ENCODE results near the gene STC2.
"Not testable (repeated sequence)": the region's sequence is repeated elsewhere in the genome, so short reads cannot be mapped to it uniquely, and the experiment has no call there.

Gene STC2, protein sequence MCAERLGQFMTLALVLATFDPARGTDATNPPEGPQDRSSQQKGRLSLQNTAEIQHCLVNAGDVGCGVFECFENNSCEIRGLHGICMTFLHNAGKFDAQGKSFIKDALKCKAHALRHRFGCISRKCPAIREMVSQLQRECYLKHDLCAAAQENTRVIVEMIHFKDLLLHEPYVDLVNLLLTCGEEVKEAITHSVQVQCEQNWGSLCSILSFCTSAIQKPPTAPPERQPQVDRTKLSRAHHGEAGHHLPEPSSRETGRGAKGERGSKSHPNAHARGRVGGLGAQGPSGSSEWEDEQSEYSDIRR

DNA sequence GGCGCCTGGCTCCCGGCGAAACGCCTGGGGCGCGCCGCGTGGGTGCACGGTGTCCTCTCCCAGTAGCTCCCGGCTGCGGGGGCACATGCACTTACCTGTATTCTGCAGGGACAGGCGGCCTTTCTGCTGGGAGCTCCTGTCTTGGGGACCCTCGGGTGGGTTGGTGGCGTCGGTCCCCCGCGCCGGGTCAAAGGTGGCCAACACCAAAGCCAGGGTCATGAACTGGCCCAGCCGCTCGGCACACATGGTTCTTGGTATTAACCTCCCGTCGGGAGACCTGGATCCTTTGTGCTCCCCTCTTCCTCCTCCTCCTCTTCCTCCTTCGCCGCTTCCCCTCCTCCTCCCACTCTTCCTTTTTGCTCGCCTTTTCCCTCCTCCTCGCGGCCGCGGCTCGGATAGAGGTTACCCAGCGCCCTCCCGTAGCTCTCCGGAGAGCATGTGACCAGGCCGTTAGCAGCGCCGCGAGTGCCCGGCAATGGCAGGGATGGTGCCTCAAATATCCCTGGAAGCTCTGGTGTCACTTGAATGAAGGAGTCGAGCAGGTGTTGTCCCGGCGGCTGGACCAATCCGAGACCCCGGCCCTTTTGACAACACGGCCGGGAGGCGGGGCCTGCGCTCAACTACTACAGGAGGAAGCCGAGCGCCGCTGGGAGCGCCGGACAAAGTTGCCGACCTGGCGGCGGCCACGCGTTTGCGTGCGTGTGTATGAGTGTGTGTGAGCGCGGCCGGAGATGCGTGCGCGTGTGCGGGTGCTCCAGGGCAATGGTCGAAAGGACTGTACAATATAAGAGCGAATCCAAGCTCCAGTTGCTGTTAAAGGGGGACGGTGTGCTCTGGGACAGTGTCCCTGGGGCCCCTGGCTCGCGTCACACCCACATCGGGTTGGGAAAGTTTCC lies at the start of gene STC2:
STC2 (minus strand) TSS at position 467 of the 896 bp plus-strand sequence; CDS start at position 246, 221 bp downstream.
- Mint-ChIP-seq H3K4me3 (peak within 1 kb of the TSS; percentile 24), H3K36me3 (no peaks in the 10 kb centered on the region), H3K4me1 (peaks cover 10% of the 10 kb centered on the region), H3K27me3 (peaks cover 30% of the 10 kb centered on the region), H3K27ac (no peak within 1 kb of the TSS), H3K9me3 (no peaks in the 10 kb centered on the region)
- no peak for DNase-seq (ENCODE audit: low spot score in 2 of 2)
- no peak for ATAC-seq (ENCODE audit: low read depth)

DNA sequence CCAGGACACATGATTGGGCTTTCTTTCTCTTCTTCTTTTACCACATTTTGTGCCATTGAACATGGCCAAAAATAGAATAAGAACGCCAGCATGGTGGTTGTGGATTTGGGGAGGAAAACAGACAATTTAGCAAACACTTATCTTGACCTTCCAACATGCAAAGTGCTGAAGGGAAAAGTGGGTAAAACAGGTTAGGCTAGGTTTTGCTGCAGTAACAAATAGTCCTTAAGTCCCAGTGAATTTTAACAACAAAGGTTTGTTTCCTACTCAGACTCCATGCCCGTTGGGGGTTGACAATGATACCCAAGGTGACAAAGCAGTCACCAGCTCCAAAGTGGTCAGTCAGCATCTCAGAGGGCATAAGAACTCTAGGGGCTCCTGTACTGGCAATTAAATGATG lies 43.2 kb upstream of the STC2 start:
- peaks cover 7% of the 10 kb centered on the region for H3K9me3 Mint-ChIP-seq
- H3K4me1 Mint-ChIP-seq: no peaks in the 10 kb centered on the region
- ATAC-seq (ENCODE audit: low read depth) (no peak), DNase-seq (ENCODE audit: low spot score in 2 of 2) (no peak)
- peaks cover 8% of the 10 kb centered on the region for H3K27me3 Mint-ChIP-seq
- no peak overlapping the region for H3K4me3 Mint-ChIP-seq
- H3K27ac Mint-ChIP-seq: no peak overlapping the region
- no peaks in the 10 kb centered on the region for H3K36me3 Mint-ChIP-seq

DNA sequence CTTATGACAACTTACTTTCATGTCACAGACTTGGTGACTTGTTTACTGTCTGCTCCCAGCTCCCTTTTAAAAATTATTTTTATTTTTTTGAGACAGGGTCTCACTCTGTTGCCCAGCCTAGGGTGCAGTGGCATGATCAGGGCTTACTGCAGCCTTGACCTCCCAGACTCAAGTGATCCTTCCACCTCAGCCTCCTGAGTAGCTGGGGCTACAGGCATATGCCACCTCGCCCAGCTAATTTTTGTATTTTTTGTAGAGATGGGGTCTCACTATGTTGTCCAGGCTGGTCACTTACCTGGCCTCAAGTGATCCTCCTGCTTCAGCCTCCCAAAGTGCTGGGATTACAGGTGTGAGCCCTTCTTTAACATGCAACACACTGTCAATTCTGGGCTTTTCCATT lies 35.2 kb upstream of the STC2 start:
- not testable (repeated sequence) for H3K36me3 Mint-ChIP-seq; H3K4me3 Mint-ChIP-seq; H3K9me3 Mint-ChIP-seq; H3K4me1 Mint-ChIP-seq; ATAC-seq (ENCODE audit: low read depth); DNase-seq (ENCODE audit: low spot score in 2 of 2); H3K27ac Mint-ChIP-seq; H3K27me3 Mint-ChIP-seq

DNA sequence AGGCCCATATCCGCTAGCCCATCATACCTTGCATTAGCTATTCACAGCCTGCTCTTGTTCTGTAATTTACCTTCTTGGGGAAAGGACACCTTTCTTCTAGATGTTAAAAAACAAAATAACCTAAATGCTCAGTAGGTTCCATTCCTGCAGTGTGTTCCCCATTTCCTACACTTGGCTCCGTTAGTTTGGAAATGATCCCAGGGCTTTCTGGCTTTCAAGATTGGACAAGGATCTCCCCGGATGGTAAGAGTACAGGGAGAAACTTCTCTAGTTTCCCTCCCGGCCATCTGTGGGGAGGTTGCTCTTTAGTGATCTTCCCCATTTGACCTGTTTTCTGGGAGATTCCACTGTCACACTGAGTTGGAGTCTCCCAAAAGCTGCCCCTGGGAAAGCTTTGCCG lies 27.3 kb upstream of the STC2 start:
- Mint-ChIP-seq H3K27me3 (peaks cover 7% of the 10 kb centered on the region), H3K9me3 (no peaks in the 10 kb centered on the region), H3K36me3 (no peaks in the 10 kb centered on the region), H3K4me1 (no peaks in the 10 kb centered on the region), H3K27ac (no peak overlapping the region), H3K4me3 (no peak overlapping the region)
- ATAC-seq (ENCODE audit: low read depth) (no peak), DNase-seq (ENCODE audit: low spot score in 2 of 2) (no peak)

DNA sequence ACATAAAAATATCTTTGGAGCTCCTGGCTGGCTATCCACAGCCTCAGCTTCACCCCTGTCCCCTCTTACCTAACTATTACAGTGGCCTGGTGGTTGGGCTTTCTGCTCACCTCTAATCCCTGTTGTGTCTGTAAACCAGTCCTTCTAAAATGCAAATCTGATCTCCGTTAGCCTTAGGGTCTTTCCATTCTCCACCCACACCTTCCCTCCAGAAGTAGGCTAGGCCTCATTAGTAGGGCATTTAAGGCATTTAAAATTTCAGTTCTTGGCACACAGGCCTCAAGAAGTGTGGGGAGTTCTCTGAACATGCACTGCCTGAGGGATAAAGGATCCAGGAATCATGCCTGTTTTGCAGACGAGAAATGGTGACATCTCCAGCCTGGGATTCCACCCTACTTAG lies 26.4 kb upstream of the STC2 start:
- Mint-ChIP-seq H3K4me1 (no peaks in the 10 kb centered on the region), H3K27ac (no peak overlapping the region), H3K9me3 (no peaks in the 10 kb centered on the region), H3K27me3 (peaks cover 10% of the 10 kb centered on the region), H3K4me3 (no peak overlapping the region), H3K36me3 (no peaks in the 10 kb centered on the region)
- DNase-seq (ENCODE audit: low spot score in 2 of 2) (no peak), ATAC-seq (ENCODE audit: low read depth) (no peak)

DNA sequence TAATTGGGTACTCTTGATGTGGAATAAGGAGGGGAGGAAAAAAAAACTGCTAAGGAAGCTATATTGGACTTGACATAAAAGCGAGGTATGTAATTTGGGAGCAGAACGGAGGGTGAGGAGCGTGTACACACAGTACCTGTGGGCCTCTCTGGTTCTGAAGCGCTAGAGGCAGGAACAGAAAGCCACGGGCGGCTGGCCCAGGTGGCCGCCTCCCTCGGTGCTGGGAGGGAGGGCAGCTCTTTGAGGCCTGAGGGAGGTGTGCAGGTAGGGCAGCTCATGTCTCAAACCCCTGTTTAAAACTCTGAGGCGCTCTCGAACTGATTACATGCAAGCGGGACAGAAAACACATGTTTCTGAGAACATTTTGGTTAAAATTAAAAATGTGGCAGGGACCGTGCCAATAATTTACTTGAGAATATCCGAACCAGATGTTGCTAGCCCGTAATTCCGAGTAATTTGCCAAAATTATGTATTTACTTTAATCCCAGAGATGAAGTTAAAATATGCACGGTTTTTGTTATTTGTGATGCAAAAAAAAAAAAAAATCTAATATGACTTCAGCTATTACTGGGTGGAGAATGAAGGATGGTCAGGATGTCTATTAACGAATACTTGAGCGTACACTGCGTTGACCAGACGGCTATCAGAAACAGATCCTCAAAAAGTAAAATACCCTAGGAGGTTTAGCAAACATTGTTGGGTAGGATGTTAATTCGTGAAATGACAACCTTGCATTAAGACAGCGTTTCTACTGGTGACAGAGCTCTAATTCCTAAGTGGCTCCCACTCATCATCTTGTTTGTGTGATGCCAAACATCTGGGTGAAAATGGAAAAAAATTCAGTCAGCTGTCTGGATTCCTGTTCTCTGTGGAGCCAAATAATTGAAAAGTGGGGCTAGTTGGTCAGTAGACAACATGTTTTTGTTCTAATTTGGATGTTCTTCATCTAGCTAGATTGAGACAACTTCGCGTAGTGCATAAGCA lies 24.4 kb upstream of the STC2 start:
- H3K27me3 Mint-ChIP-seq: peaks cover 14% of the 10 kb centered on the region
- H3K27ac Mint-ChIP-seq: no peak overlapping the region
- no peaks in the 10 kb centered on the region for H3K36me3 Mint-ChIP-seq
- DNase-seq (ENCODE audit: low spot score in 2 of 2) (no peak), ATAC-seq (ENCODE audit: low read depth) (no peak)
- H3K4me3 Mint-ChIP-seq: no peak overlapping the region
- no peaks in the 10 kb centered on the region for H3K9me3 Mint-ChIP-seq
- no peaks in the 10 kb centered on the region for H3K4me1 Mint-ChIP-seq

DNA sequence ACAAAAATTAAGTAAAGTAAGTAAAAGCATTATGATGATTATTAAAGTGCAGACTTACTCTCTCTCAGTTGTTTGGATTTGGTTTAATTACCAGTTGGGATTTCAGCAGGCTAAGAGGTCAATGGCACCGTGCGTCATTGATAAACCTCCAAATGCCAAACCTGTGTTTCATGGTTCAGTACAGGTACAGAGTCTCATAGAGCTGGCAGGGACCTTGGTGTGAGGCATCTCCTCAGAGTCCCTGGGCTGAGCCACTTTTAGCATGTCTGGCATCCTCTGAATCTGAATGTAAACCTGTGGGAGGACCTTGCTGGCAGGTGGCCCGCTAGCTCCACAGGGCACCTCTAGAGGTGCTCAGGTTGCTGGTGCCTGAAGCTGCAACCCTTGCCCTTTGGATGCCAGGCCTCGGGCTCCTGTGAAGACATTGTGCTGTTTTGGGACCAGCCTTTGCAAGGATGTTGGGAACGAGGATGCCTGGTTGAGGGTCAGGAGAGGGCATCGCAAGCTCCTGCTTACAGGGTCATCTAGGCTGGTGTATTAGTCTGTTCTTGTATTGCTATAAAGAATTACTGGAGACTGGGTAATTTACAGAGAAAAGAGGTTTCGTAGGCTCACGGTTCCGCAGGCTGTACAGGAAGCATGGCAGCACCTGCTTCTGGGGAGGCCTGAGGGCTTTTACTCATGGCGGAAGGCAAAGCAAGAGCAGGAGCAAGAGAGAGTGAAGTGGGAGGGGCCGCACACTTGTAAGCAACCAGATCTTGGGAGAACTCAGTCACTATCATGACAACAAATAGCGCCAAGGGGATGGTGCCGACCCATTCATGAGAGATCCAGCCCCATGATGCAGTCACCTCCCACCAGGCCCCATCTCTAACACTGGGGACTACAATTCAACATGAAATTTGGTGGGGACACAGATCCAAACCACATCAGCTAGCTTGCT lies 14.9 kb upstream of the STC2 start:
- DNase-seq (ENCODE audit: low spot score in 2 of 2) (no peak), ATAC-seq (ENCODE audit: low read depth) (no peak)
- Mint-ChIP-seq H3K27ac (no peak overlapping the region), H3K27me3 (peaks cover 9% of the 10 kb centered on the region), H3K4me3 (no peak overlapping the region), H3K36me3 (no peaks in the 10 kb centered on the region), H3K9me3 (peaks cover 5% of the 10 kb centered on the region), H3K4me1 (no peaks in the 10 kb centered on the region)

DNA sequence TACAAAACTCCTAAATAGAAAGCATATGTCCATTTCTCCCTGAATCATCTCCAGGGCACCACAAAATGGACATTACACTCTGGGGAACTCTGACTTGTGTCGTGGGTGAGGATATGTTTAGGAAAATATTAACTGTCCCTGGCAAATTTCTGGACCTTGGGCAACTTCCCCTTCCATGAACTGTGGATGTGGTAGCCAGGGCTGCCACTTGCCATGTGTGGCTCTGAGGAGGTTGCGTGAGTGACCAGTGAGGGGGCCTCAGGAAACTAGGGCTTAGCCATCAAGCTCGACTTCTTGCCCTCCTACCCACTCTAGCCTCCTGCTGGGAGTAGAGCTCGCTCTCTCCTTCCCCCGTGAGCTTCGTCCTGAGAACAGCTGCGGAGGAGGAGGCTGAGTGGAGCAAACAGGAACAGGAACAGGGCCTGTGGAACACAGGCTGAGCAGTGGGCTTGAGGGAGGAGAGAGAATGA lies 13.8 kb upstream of the STC2 start:
- ATAC-seq (ENCODE audit: low read depth): no peak
- no peak for DNase-seq (ENCODE audit: low spot score in 2 of 2)
- peaks cover 8% of the 10 kb centered on the region for H3K27me3 Mint-ChIP-seq
- H3K36me3 Mint-ChIP-seq: no peaks in the 10 kb centered on the region
- H3K9me3 Mint-ChIP-seq: peaks cover 3% of the 10 kb centered on the region
- H3K4me1 Mint-ChIP-seq: no peaks in the 10 kb centered on the region
- H3K27ac Mint-ChIP-seq: no peak overlapping the region
- H3K4me3 Mint-ChIP-seq: no peak overlapping the region

DNA sequence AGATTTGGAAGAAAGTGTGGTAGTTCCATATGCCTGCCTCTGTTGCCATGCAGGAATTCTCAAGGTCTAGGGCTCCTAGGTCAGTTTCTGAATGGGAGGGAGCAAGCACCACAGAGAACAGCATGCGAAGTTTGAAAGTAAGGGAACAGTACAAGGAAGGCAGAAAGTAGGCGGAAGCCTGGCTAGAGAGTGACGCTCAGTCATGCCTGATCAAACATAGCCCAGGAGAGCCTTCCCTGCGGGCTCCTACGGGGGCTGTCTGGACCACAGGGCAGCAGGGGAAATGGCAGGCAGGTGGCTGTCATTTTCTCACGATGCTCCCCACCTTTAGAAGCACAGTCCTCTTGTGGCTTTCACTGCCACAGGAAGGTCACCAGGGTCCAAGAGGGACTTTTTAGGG lies 12.8 kb upstream of the STC2 start:
- H3K4me3 Mint-ChIP-seq: no peak overlapping the region
- DNase-seq (ENCODE audit: low spot score in 2 of 2) (no peak), ATAC-seq (ENCODE audit: low read depth) (no peak)
- H3K27ac Mint-ChIP-seq: no peak overlapping the region
- no peaks in the 10 kb centered on the region for H3K4me1 Mint-ChIP-seq
- H3K9me3 Mint-ChIP-seq: peaks cover 3% of the 10 kb centered on the region
- H3K36me3 Mint-ChIP-seq: no peaks in the 10 kb centered on the region
- peaks cover 14% of the 10 kb centered on the region for H3K27me3 Mint-ChIP-seq

DNA sequence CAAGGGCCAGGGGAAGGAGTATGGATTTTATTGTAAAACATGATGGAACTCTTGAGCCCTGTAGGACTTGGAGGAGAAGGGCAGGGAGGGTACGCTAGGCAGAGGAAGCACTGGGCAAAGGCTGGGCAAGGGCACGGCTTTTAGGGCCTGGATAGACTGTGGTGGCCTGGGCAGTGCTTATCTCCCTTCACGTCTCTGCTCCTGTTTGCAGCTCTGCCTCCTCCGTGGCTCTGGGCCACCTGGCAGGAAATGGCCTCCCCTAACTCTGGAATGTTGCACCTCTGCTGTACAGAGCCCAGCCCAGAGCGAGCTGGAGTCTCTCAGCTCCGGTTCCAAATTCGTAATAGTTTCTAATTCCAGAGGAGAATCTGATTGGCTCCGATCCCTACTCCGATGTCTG lies 12.2 kb upstream of the STC2 start:
- Mint-ChIP-seq H3K4me3 (no peak overlapping the region), H3K9me3 (no peaks in the 10 kb centered on the region), H3K27me3 (peaks cover 18% of the 10 kb centered on the region), H3K27ac (no peak overlapping the region), H3K36me3 (no peaks in the 10 kb centered on the region), H3K4me1 (no peaks in the 10 kb centered on the region)
- no peak for ATAC-seq (ENCODE audit: low read depth)
- no peak for DNase-seq (ENCODE audit: low spot score in 2 of 2)

DNA sequence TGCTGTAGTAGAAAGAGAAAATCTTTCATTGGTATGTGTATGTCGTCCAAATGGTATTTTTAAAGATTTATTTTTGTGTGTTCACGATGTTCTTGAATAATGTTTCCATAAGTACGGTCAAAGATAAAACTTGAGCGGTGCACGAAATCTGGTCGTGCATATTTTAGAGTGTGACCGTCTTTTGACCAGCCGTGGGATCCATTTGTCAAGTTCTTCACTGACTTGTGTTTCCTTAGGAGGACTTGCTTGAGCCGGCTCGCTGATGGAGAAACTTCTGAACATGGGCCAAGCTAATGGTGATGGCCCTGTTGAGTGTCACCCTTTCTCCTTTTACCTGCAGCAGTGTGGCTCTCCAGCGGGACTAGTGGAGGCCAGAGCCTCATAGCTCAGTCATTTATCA lies 11.1 kb upstream of the STC2 start:
- H3K4me3 Mint-ChIP-seq: no peak overlapping the region
- DNase-seq (ENCODE audit: low spot score in 2 of 2) (no peak), ATAC-seq (ENCODE audit: low read depth) (no peak)
- peaks cover 17% of the 10 kb centered on the region for H3K27me3 Mint-ChIP-seq
- no peaks in the 10 kb centered on the region for H3K9me3 Mint-ChIP-seq
- no peaks in the 10 kb centered on the region for H3K4me1 Mint-ChIP-seq
- H3K27ac Mint-ChIP-seq: no peak overlapping the region
- H3K36me3 Mint-ChIP-seq: no peaks in the 10 kb centered on the region

DNA sequence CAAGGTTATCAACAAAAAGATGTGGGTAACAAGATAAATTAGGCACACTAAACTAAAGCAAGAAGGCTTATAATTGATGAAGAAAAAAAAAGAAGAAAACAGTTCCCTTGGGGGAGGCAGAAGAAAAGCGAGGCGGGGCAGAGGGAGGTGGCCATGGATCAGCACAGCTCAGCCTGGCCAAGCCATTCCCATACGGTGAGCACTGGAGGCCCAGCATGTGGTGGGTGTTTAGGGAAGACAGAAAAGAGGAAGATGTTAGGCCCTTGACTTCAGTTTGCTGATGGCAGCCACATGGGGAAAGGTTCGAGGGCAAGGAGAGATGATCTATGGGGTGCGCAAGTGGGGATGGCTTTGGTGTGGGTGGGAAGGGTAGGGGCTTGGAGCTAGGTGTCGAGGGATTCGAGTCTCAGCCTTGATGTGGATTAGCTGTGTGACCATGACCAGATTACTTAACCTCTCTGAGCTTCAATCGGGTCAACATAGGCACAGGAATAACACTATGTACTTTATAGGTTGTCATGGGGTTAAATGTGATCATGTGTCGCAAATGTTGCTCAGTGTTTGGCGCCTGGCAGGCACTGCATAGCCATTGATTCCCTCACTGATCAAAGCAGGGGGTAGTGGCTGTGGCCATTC lies 10.3 kb upstream of the STC2 start:
- DNase-seq (ENCODE audit: low spot score in 2 of 2): no peak
- H3K4me3 Mint-ChIP-seq: no peak overlapping the region
- no peak for ATAC-seq (ENCODE audit: low read depth)
- no peaks in the 10 kb centered on the region for H3K36me3 Mint-ChIP-seq
- H3K9me3 Mint-ChIP-seq: no peaks in the 10 kb centered on the region
- no peak overlapping the region for H3K27ac Mint-ChIP-seq
- no peaks in the 10 kb centered on the region for H3K4me1 Mint-ChIP-seq
- peaks cover 17% of the 10 kb centered on the region for H3K27me3 Mint-ChIP-seq

Measured in memory B cell (primary cell).